Measurements from ENCODE around the gene LRRC8C. TPM values are rescaled to one million over a fixed set of nuclear protein-coding genes. Genes with fewer than 3 reads are reported as not detected.

LRRC8C gene
- total RNA-seq, 1 donor from 2014 or later, result 9.8 TPM

- TF ChIP-seq CTCF (conservative IDR thresholded peaks at IDR 0.05; ENCODE audit: low read depth, low read length), result no peak
- no peak for DNase-seq (ENCODE audit: low read depth)
- H3K4me3 ChIP-seq (ENCODE audit: low read depth, low read length), result no peak overlapping the region
Observed at GRCh38 chr1:89670711-89671110, 37.8 kb downstream of the LRRC8C start.

GRCh38 chr1:89671775-89672488, 39.0 kb downstream of the LRRC8C start:
- no peak for TF ChIP-seq CTCF (conservative IDR thresholded peaks at IDR 0.05; ENCODE audit: low read depth, low read length)
- DNase-seq (ENCODE audit: low read depth), result no peak

GRCh38 chr1:89672489-89673183, 39.7 kb downstream of the LRRC8C start:
- DNase-seq (ENCODE audit: low read depth), result no peak
- H3K4me3 ChIP-seq (ENCODE audit: low read depth, low read length), result no peak overlapping the region
- no peak for TF ChIP-seq CTCF (conservative IDR thresholded peaks at IDR 0.05; ENCODE audit: low read depth, low read length)

More at GRCh38 chr1:89671775-89672488, 39.0 kb downstream of the LRRC8C start:
- no peak overlapping the region for H3K4me3 ChIP-seq (ENCODE audit: low read depth, low read length)

- DNase-seq (ENCODE audit: low read depth), result no peak
- TF ChIP-seq CTCF (conservative IDR thresholded peaks at IDR 0.05; ENCODE audit: low read depth, low read length), result no peak
- H3K4me3 ChIP-seq (ENCODE audit: low read depth, low read length), result no peak overlapping the region
Observed at GRCh38 chr1:89673251-89673650, 40.3 kb downstream of the LRRC8C start.

GRCh38 chr1:89675677-89676076, 42.8 kb downstream of the LRRC8C start:
- no peak for DNase-seq (ENCODE audit: low read depth)
- no peak for TF ChIP-seq CTCF (conservative IDR thresholded peaks at IDR 0.05; ENCODE audit: low read depth, low read length)
- no peak overlapping the region for H3K4me3 ChIP-seq (ENCODE audit: low read depth, low read length)

- TF ChIP-seq CTCF (conservative IDR thresholded peaks at IDR 0.05; ENCODE audit: low read depth, low read length), result no peak
- DNase-seq (ENCODE audit: low read depth), result no peak
- H3K4me3 ChIP-seq (ENCODE audit: low read depth, low read length), result no peak overlapping the region
Observed at GRCh38 chr1:89681045-89681729, 48.3 kb downstream of the LRRC8C start.

Measured in epithelial cell of proximal tubule (primary cell).